ENCODE data around the gene FAM47E.

The FAM47E gene

GRCh38 chr4:76251441-76252270 lies at the start of gene FAM47E:
Gene FAM47E, plus strand, starts transcription at chr4:76251721. Its CDS starts 26 bp downstream, at chr4:76251747.
- Histone ChIP-seq H3K4me3 (ENCODE audit: low read length in 2 of 2) (peak within 1 kb of the TSS; percentile 64 to 82), H3K36me3 (ENCODE audit: control insufficient read depth in 2 of 2, insufficient read depth in 2 of 2, low read length in 2 of 2) (no peaks in the 10 kb centered on the region), H3K9me3 (ENCODE audit: control insufficient read depth in 2 of 2, low read length in 2 of 2) (no peaks in the 10 kb centered on the region), H3K27me3 (ENCODE audit: control insufficient read depth in 2 of 2, insufficient read depth in 2 of 2, low read length in 2 of 2) (peaks cover 0 to 5% of the 10 kb centered on the region in 2 donors), H3K27ac (ENCODE audit: low read depth in 2 of 2, low read length in 2 of 2) (no peak within 1 kb of the TSS), H3K9ac (ENCODE audit: low read depth in 1 of 2, low read length in 2 of 2) (peak within 1 kb of the TSS; percentile 34 to 62), H3K4me1 (ENCODE audit: control insufficient read depth in 2 of 2, insufficient read depth in 2 of 2, low read length in 2 of 2) (peaks cover 0 to 6% of the 10 kb centered on the region in 2 donors)

GRCh38 chr4:76203541-76203940 lies 48.0 kb upstream of the FAM47E start:
- Histone ChIP-seq H3K4me3 (ENCODE audit: low read length in 2 of 2) (no peak overlapping the region), H3K36me3 (ENCODE audit: control insufficient read depth in 2 of 2, insufficient read depth in 2 of 2, low read length in 2 of 2) (no peaks in the 10 kb centered on the region), H3K4me1 (ENCODE audit: control insufficient read depth in 2 of 2, insufficient read depth in 2 of 2, low read length in 2 of 2) (peaks cover 41 to 52% of the 10 kb centered on the region in 2 donors), H3K27ac (ENCODE audit: low read depth in 2 of 2, low read length in 2 of 2) (no peak overlapping the region), H3K9ac (ENCODE audit: low read depth in 1 of 2, low read length in 2 of 2) (no peak overlapping the region), H3K27me3 (ENCODE audit: control insufficient read depth in 2 of 2, insufficient read depth in 2 of 2, low read length in 2 of 2) (no peaks in the 10 kb centered on the region), H3K9me3 (ENCODE audit: control insufficient read depth in 2 of 2, low read length in 2 of 2) (no peaks in the 10 kb centered on the region)

GRCh38 chr4:76204936-76205335 lies 46.6 kb upstream of the FAM47E start:
- no peaks in the 10 kb centered on the region for H3K9me3 ChIP-seq (ENCODE audit: control insufficient read depth in 2 of 2, low read length in 2 of 2)
- H3K9ac ChIP-seq (ENCODE audit: low read depth in 1 of 2, low read length in 2 of 2) = no peak overlapping the region
- H3K4me3 ChIP-seq (ENCODE audit: low read length in 2 of 2) = no peak overlapping the region
- H3K27me3 ChIP-seq (ENCODE audit: control insufficient read depth in 2 of 2, insufficient read depth in 2 of 2, low read length in 2 of 2) = no peaks in the 10 kb centered on the region
- peaks cover 0 to 5% of the 10 kb centered on the region in 2 donors for H3K36me3 ChIP-seq (ENCODE audit: control insufficient read depth in 2 of 2, insufficient read depth in 2 of 2, low read length in 2 of 2)
- H3K4me1 ChIP-seq (ENCODE audit: control insufficient read depth in 2 of 2, insufficient read depth in 2 of 2, low read length in 2 of 2) = peaks cover 38 to 50% of the 10 kb centered on the region in 2 donors
- no peak overlapping the region for H3K27ac ChIP-seq (ENCODE audit: low read depth in 2 of 2, low read length in 2 of 2)

GRCh38 chr4:76205476-76205875 lies 46.0 kb upstream of the FAM47E start:
- peaks cover 32 to 50% of the 10 kb centered on the region in 2 donors for H3K4me1 ChIP-seq (ENCODE audit: control insufficient read depth in 2 of 2, insufficient read depth in 2 of 2, low read length in 2 of 2)

GRCh38 chr4:76206222-76206942 lies 45.1 kb upstream of the FAM47E start:
- Histone ChIP-seq H3K27ac (ENCODE audit: low read depth in 2 of 2, low read length in 2 of 2) (peak overlapping the region; percentile 23 to 27), H3K9me3 (ENCODE audit: control insufficient read depth in 2 of 2, low read length in 2 of 2) (no peaks in the 10 kb centered on the region), H3K36me3 (ENCODE audit: control insufficient read depth in 2 of 2, insufficient read depth in 2 of 2, low read length in 2 of 2) (peaks cover 0 to 5% of the 10 kb centered on the region in 2 donors), H3K4me3 (ENCODE audit: low read length in 2 of 2) (no peak overlapping the region), H3K4me1 (ENCODE audit: control insufficient read depth in 2 of 2, insufficient read depth in 2 of 2, low read length in 2 of 2) (peaks cover 28 to 50% of the 10 kb centered on the region in 2 donors), H3K27me3 (ENCODE audit: control insufficient read depth in 2 of 2, insufficient read depth in 2 of 2, low read length in 2 of 2) (no peaks in the 10 kb centered on the region), H3K9ac (ENCODE audit: low read depth in 1 of 2, low read length in 2 of 2) (no peak overlapping the region)

More at GRCh38 chr4:76205476-76205875, 46.0 kb upstream of the FAM47E start:
- H3K4me3 ChIP-seq (ENCODE audit: low read length in 2 of 2) = no peak overlapping the region
- peak overlapping the region in 1 of 2 donors; percentile 27 for H3K27ac ChIP-seq (ENCODE audit: low read depth in 2 of 2, low read length in 2 of 2)
- no peak overlapping the region for H3K9ac ChIP-seq (ENCODE audit: low read depth in 1 of 2, low read length in 2 of 2)
- no peaks in the 10 kb centered on the region for H3K9me3 ChIP-seq (ENCODE audit: control insufficient read depth in 2 of 2, low read length in 2 of 2)
- H3K27me3 ChIP-seq (ENCODE audit: control insufficient read depth in 2 of 2, insufficient read depth in 2 of 2, low read length in 2 of 2) = no peaks in the 10 kb centered on the region
- peaks cover 0 to 5% of the 10 kb centered on the region in 2 donors for H3K36me3 ChIP-seq (ENCODE audit: control insufficient read depth in 2 of 2, insufficient read depth in 2 of 2, low read length in 2 of 2)

- H3K9me3 ChIP-seq (ENCODE audit: control insufficient read depth in 2 of 2, low read length in 2 of 2) = no peaks in the 10 kb centered on the region
- peaks cover 0 to 5% of the 10 kb centered on the region in 2 donors for H3K36me3 ChIP-seq (ENCODE audit: control insufficient read depth in 2 of 2, insufficient read depth in 2 of 2, low read length in 2 of 2)
- peak overlapping the region; percentile 86 to 87 for H3K27ac ChIP-seq (ENCODE audit: low read depth in 2 of 2, low read length in 2 of 2)
- H3K9ac ChIP-seq (ENCODE audit: low read depth in 1 of 2, low read length in 2 of 2) = peak overlapping the region in 1 of 2 donors; percentile 20
- H3K27me3 ChIP-seq (ENCODE audit: control insufficient read depth in 2 of 2, insufficient read depth in 2 of 2, low read length in 2 of 2) = no peaks in the 10 kb centered on the region
- H3K4me3 ChIP-seq (ENCODE audit: low read length in 2 of 2) = no peak overlapping the region
- peaks cover 35 to 59% of the 10 kb centered on the region in 2 donors for H3K4me1 ChIP-seq (ENCODE audit: control insufficient read depth in 2 of 2, insufficient read depth in 2 of 2, low read length in 2 of 2)
Measured at GRCh38 chr4:76207549-76207948, 44.0 kb upstream of the FAM47E start.

- H3K4me3 ChIP-seq (ENCODE audit: low read length in 2 of 2) = peak overlapping the region; percentile 14 to 60
Measured at GRCh38 chr4:76208005-76208765, 43.3 kb upstream of the FAM47E start.

GRCh38 chr4:76209881-76210280 lies 41.6 kb upstream of the FAM47E start:
- Histone ChIP-seq H3K9ac (ENCODE audit: low read depth in 1 of 2, low read length in 2 of 2) (peak overlapping the region in 1 of 2 donors; percentile 27), H3K9me3 (ENCODE audit: control insufficient read depth in 2 of 2, low read length in 2 of 2) (no peaks in the 10 kb centered on the region), H3K4me1 (ENCODE audit: control insufficient read depth in 2 of 2, insufficient read depth in 2 of 2, low read length in 2 of 2) (peaks cover 44 to 68% of the 10 kb centered on the region in 2 donors), H3K4me3 (ENCODE audit: low read length in 2 of 2) (no peak overlapping the region), H3K27me3 (ENCODE audit: control insufficient read depth in 2 of 2, insufficient read depth in 2 of 2, low read length in 2 of 2) (no peaks in the 10 kb centered on the region), H3K36me3 (ENCODE audit: control insufficient read depth in 2 of 2, insufficient read depth in 2 of 2, low read length in 2 of 2) (peaks cover 0 to 5% of the 10 kb centered on the region in 2 donors), H3K27ac (ENCODE audit: low read depth in 2 of 2, low read length in 2 of 2) (peak overlapping the region; percentile 59 to 97)

More at GRCh38 chr4:76208005-76208765, 43.3 kb upstream of the FAM47E start:
- peak overlapping the region; percentile 86 to 87 for H3K27ac ChIP-seq (ENCODE audit: low read depth in 2 of 2, low read length in 2 of 2)
- H3K36me3 ChIP-seq (ENCODE audit: control insufficient read depth in 2 of 2, insufficient read depth in 2 of 2, low read length in 2 of 2) = peaks cover 0 to 5% of the 10 kb centered on the region in 2 donors
- no peaks in the 10 kb centered on the region for H3K27me3 ChIP-seq (ENCODE audit: control insufficient read depth in 2 of 2, insufficient read depth in 2 of 2, low read length in 2 of 2)
- peaks cover 35 to 64% of the 10 kb centered on the region in 2 donors for H3K4me1 ChIP-seq (ENCODE audit: control insufficient read depth in 2 of 2, insufficient read depth in 2 of 2, low read length in 2 of 2)
- H3K9ac ChIP-seq (ENCODE audit: low read depth in 1 of 2, low read length in 2 of 2) = peak overlapping the region; percentile 14 to 48
- H3K9me3 ChIP-seq (ENCODE audit: control insufficient read depth in 2 of 2, low read length in 2 of 2) = no peaks in the 10 kb centered on the region

GRCh38 chr4:76210452-76210851 lies 41.1 kb upstream of the FAM47E start:
- H3K27me3 ChIP-seq (ENCODE audit: control insufficient read depth in 2 of 2, insufficient read depth in 2 of 2, low read length in 2 of 2) = no peaks in the 10 kb centered on the region
- no peaks in the 10 kb centered on the region for H3K9me3 ChIP-seq (ENCODE audit: control insufficient read depth in 2 of 2, low read length in 2 of 2)
- peaks cover 0 to 5% of the 10 kb centered on the region in 2 donors for H3K36me3 ChIP-seq (ENCODE audit: control insufficient read depth in 2 of 2, insufficient read depth in 2 of 2, low read length in 2 of 2)
- peak overlapping the region; percentile 40 to 97 for H3K27ac ChIP-seq (ENCODE audit: low read depth in 2 of 2, low read length in 2 of 2)
- peak overlapping the region in 1 of 2 donors; percentile 27 for H3K9ac ChIP-seq (ENCODE audit: low read depth in 1 of 2, low read length in 2 of 2)
- H3K4me3 ChIP-seq (ENCODE audit: low read length in 2 of 2) = no peak overlapping the region
- H3K4me1 ChIP-seq (ENCODE audit: control insufficient read depth in 2 of 2, insufficient read depth in 2 of 2, low read length in 2 of 2) = peaks cover 50 to 72% of the 10 kb centered on the region in 2 donors

Measured in mucosa of rectum (tissue), 2 donors.